RPMI8226 (cell line): Measurements from ENCODE around the gene LNPEP.
"Not testable (repeated sequence)": the region's sequence is repeated elsewhere in the genome, so short reads cannot be mapped to it uniquely, and the experiment has no call there.

Experiments
- DNase-seq: peaks from one replicate; pipeline ENCODE4 v3.0.0-alpha.2; 2015

Gene LNPEP

DNA sequence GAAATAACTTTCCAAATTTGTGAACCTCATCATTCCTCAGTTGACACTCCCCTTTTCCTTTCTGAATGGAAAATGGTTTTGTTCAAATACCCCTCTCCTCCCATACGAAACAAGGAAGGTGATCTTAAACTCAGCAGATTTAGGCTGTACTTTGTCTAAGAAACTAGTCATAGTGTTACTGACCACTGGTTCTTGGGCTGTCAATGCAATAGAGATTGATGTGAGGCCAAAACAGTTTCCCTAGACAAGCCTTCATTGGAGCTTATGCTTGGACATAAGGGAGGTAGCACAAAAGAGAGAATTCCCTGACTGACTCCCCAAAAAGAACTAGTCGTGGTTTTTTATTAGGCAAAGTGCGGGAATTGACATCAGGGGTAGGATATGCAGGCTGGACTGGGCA is 5.3 kb upstream of the LNPEP start:
- DNase-seq = no peak

DNA sequence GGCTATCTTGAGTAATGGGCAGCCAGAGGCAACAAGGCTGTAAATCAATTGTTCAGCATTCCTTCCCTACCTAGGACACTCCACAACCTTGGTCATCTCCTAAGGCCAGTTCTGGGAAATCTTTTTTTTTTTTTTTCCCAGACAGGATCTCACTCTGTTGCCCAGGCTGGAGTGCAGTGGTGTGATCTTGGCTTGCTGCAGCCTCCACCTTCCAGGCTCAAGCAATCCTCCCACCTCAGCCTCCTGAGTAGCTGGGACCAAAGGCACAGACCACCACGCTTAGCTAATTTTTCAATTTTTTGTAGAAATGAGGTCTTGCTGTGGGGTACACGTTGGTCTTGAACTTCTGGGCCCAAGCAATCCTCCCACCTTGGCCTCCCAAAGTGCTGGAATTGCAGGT is 4.8 kb upstream of the LNPEP start:
- not testable (repeated sequence) for DNase-seq

DNA sequence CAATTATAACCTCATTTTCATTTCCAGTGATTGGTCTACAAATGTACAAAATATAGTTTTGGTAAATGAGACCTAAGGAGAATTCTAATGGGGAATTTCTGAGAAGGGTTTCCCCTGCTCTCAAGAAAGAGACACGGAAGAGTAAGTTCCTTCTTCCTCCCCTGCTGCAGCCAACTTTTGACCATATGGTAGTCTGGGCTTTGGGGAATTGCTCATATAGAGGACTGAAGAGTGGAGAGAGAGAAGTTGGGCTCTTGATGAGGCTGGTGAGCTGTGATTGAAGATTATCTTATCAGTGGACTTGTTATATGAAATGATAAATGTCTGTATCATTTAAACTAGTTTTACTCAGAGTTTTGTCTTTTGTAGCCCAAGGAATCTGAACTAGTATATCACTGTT is 4.3 kb upstream of the LNPEP start:
- no peak for DNase-seq

GRCh38 chr5:96932026-96932425 is 3.9 kb upstream of the LNPEP start:
- no peak for DNase-seq

DNA sequence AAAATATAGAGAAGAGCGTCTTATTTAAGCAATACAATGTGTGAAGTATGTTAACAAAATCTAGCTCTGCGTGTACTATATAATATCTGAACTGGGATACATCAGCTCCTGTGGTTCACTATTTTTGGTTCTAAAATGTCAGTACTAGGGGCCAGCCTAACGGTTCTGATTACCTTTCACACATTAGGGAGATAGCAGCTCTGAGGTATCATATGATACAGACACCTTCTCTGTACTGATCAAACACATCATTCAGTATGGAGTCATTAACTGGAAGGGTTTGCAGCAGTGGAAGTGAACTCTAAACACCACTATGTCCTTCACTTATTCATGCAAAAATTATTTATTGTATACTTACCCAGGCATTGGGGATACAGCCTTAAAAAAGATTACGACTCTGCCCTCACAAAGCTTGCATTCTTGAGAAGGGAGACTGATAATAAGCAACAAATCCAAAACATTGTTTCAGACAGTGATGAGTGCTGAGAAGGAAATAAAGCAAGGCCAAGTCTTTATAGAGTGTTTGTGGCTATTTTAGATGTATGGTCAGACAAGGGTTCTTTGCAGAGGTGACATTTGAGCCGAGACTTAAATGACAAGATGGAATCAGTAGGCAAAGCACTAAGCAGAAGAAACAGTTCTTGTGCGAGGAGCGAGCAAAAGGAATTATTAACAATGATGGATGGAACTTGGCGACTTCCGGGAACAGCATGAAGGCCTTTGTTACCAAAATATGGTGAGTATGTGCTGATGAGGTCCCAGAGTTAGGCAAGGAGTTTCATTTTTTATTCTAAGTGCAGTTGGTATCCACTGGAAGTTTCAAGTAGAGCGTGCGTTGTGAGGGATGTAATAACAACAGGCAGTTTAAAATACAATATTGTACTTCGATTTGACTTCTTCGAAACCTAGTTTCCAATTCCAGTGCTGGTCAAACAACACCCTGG is 1.8 kb upstream of the LNPEP start:
- DNase-seq = no peak

GRCh38 chr5:96934708-96935558 is 947 bp upstream of the LNPEP start:
- peak; percentile 98 for DNase-seq

- DNase-seq = peak; percentile 64
Measured at GRCh38 chr5:96936431-96937320, 796 bp downstream of the LNPEP start.

DNA sequence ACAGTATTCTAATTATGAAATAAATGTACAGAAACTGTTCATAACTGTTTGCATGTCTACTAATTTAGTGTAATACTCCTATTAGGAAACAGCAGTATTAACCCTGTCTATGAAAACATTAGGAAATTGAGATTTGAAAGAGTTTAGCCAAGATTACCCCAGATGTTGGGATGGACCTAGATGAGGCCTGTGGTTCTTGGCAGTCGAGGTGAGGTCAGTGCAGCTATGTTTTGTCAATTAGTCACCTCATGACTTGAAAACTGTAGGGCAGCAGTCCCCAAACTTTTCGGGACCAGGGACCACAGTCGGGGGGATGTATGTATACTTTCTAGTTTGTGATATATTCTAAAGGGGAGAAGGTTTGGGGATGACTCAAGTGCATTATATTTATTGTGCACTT is 4.7 kb downstream of the LNPEP start:
- DNase-seq = no peak

DNA sequence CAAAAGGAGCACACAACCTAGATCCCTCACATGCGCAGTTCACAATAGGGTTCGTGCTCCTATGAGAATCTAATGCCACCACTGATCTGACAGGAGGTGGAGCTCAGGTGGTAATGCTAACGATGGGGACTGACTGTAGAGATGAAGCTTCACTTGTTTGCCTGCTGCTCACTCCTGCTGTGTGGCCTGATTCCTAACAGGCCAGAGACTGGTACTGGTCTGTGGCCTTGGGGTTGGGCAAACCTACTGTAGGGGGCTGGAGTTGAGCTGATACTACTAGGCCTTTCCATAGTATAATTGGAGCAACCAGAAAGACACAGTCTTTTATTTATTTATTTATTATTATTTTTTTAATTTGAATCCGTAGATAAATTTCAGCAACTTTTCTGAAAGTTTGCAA is 5.3 kb downstream of the LNPEP start:
- no peak for DNase-seq

DNA sequence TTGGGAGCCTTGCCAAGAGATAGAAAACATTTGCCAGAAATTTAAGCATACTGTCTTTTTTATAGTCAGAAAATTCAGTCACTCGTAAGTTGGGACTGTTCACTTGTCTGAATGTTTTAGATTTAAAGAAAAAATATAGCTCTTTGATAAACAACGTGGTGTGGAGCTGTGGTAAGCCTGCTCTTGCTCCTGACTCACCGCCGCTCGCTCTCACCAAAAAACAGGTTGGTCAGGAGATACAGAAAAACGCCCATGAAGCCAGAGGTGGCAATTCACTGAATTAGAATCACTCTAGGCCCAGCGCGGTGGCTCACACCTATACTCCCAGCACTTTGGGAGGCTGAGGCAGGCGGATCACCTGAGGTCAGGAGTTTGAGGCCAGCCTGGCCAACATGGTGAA is 6.2 kb downstream of the LNPEP start:
- no peak for DNase-seq

DNA sequence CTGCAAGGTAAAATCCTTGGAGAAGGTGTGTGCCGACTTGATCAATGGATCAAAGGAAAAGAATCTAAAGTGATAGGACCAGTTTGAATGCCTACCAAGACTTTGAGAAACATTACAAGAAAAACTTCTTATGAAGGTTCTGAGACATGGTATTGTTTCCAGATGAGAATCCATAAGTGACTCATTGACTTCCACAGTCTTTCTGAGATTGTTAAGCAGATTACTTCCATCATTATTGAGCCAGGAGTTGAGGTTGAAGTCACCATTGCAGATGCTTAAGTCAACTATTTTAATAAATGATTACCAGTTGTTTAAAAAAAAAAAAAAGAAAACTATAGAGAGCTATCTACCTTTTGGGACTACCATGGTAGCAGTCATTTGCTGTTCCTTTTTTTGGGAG is 7.0 kb downstream of the LNPEP start:
- no peak for DNase-seq

- no peak for DNase-seq
Measured at GRCh38 chr5:96943799-96944198, 7.9 kb downstream of the LNPEP start.

DNA sequence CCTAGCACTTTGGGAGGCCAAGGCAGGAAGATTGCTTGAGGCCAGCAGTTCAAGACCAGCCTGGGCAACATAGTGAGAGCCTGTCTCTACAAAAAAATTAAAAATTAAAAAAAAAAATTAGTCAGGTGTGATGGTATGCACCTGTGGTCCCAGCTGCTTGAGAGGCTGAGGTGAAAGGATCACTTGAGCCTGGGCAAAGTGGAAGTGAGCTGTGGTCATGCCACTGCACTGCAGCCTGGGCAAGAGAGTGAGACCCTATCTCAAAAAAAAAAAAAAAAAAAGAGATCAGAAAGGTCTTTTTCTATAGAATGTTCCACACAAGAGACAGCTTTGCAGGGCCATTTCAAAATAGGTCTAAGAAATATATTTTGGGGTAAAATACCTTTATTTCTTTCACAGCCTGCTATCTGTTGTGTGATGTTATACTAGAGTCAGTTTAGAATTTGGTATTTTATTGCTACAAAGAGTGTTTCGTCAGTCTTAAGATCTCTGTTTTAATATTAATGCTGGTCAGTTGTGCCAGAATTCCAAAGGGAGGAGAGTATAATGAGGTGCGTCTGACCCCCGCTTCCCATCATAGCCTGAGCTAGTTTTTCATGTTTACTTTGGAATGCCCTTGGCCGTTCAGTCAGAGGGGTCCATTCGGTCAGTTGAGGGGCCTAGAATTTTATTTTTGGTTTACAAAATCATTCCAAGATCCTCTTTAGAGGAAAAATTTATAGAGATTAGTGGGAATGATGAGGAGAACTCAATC is 9.4 kb downstream of the LNPEP start:
- DNase-seq = no peak

DNA sequence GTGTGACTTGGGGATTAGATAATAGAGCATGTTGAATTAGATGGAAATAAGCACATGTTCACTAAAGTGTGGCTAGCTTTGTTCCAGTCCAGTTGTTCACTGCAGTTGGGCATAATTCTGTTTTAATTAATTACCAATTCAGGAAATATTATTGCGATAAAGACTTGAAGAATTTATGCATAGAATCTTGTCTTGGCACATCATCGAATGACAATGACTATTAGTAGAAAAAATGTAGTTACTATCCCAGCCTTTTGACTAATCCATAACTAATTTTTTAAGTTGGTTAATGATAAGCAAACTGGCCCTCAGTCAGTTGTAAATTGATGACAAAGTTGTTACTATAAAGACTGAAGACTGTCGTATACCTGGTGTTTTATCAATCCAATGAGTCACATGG is 10.5 kb downstream of the LNPEP start:
- no peak for DNase-seq

- no peak for DNase-seq
Measured at GRCh38 chr5:96952118-96952750, 16.4 kb downstream of the LNPEP start.

- no peak for DNase-seq
Measured at GRCh38 chr5:96952974-96953730, 17.3 kb downstream of the LNPEP start.

- DNase-seq = no peak
Measured at GRCh38 chr5:96957254-96958049, 21.6 kb downstream of the LNPEP start.

- DNase-seq = no peak
Measured at GRCh38 chr5:96958977-96959376, 23.1 kb downstream of the LNPEP start.

GRCh38 chr5:96961053-96961452 is 25.2 kb downstream of the LNPEP start:
- peak; percentile 38 for DNase-seq

DNA sequence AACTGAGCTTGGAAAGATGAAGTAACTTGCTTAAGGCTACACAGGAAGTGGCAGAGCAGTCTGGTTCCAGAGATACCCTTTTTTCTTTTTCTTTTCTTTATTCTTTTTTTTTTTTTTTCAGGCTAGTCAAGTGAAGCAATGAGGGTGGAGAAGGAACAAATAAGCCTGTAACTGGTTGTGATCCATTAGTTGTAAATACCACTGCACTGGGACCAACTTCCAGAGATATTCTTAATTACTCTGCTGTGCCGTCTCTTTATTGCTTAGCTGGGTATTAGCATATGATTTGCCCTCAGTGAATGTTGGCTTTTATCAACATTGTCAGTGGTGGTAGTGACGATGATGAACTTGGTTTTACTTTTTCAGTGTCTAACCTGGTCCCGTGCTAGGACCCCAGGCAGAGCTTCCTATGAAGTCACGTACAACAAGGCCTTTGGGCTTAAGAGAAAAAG is 26.7 kb downstream of the LNPEP start:
- DNase-seq = no peak
